Fibroblast of villous mesenchyme (primary cell): ENCODE results near the gene SYNJ2BP. TPM values are rescaled to one million over a fixed set of nuclear protein-coding genes. Genes with fewer than 3 reads are reported as not detected.
"Not testable (repeated sequence)": the region's sequence is repeated elsewhere in the genome, so short reads cannot be mapped to it uniquely, and the experiment has no call there.

Source experiments
- DNase-seq: peaks from one replicate; pipeline ENCODE4 v3.0.0-alpha.2; 2010; ENCODE audit warnings: low read depth
- H3K4me3 ChIP-seq: 2 replicates; pipeline ENCODE4 v1.5.1; 2011; ENCODE audit warnings: low read depth, mild to moderate bottlenecking, low read length
- CTCF ChIP-seq: IDR thresholded peaks from 2 replicates; pipeline ENCODE4 v1.5.1; 2012; ENCODE audit warnings: low read depth, mild to moderate bottlenecking, low read length; ENCODE audit not compliant: insufficient read depth
- total RNA-seq: library from RNA; depleted of rRNA; stranded (reverse); fragments of >200 nt; gene quantifications from 2 replicates; pipeline ENCODE4 v1.2.3, GENCODE V29; 2012

SYNJ2BP gene
- total RNA-seq, 1 donor, result 20.7 TPM

GRCh38 chr14:70425354-70425753, 8.5 kb upstream of the SYNJ2BP start:
- no peak for DNase-seq
- TF ChIP-seq CTCF, result no peak
- no peak overlapping the region for H3K4me3 ChIP-seq

GRCh38 chr14:70422538-70422937, 5.6 kb upstream of the SYNJ2BP start:
- DNase-seq, result no peak
- TF ChIP-seq CTCF, result no peak
- H3K4me3 ChIP-seq, result no peak overlapping the region

- DNase-seq, H3K4me3 ChIP-seq: not testable (repeated sequence)
These were observed 2.5 kb upstream of the SYNJ2BP start for GRCh38 chr14:70419270-70419931.

- peak overlapping the region; percentile 87 for H3K4me3 ChIP-seq
- no peak for TF ChIP-seq CTCF
- peak; percentile 5 for DNase-seq
These were observed 559 bp downstream of the SYNJ2BP start for GRCh38 chr14:70416338-70416724.

- H3K4me3 ChIP-seq, result peak overlapping the region; percentile 87
- DNase-seq, result peak; percentile 6
- no peak for TF ChIP-seq CTCF
These were observed 1.1 kb downstream of the SYNJ2BP start for GRCh38 chr14:70415788-70416187.

GRCh38 chr14:70407621-70408020, 9.3 kb downstream of the SYNJ2BP start:
- no peak overlapping the region for H3K4me3 ChIP-seq
- no peak for TF ChIP-seq CTCF
- no peak for DNase-seq

GRCh38 chr14:70406216-70406615, 10.7 kb downstream of the SYNJ2BP start:
- H3K4me3 ChIP-seq, DNase-seq: not testable (repeated sequence)

GRCh38 chr14:70403335-70403734, 13.6 kb downstream of the SYNJ2BP start:
- H3K4me3 ChIP-seq, result not testable (repeated sequence)
- peak; percentile 16 for DNase-seq
